H9 (cell line): ENCODE measurements around the gene FTO. TPM values are rescaled to one million over a fixed set of nuclear protein-coding genes. Genes with fewer than 3 reads are reported as not detected.

Experiments
- DNase-seq: peaks from one replicate; pipeline ENCODE4 v3.0.0-alpha.2; 2017
- H2AFZ ChIP-seq: one replicate; pipeline ENCODE4 v1.6.1; 2013; ENCODE audit warnings: mild to moderate bottlenecking, low read length, control low read depth, moderate library complexity
- H2AK5ac ChIP-seq: 2 replicates; pipeline ENCODE4 v1.6.1; 2013; ENCODE audit warnings: low read length, control low read depth, mixed read lengths; ENCODE audit not compliant: insufficient read length
- H2BK120ac ChIP-seq: one replicate; pipeline ENCODE4 v1.6.1; 2013; ENCODE audit warnings: low read depth, mild to moderate bottlenecking, low read length, control low read depth, inconsistent platforms; ENCODE audit not compliant: poor library complexity, severe bottlenecking
- H2BK12ac ChIP-seq: 2 replicates; pipeline ENCODE4 v1.6.1; 2013; ENCODE audit warnings: low read length, control low read depth, mixed read lengths, low read depth; ENCODE audit not compliant: insufficient read length
- H2BK15ac ChIP-seq: 2 replicates; pipeline ENCODE4 v1.6.1; 2013; ENCODE audit warnings: low read depth, low read length, control low read depth
- H2BK20ac ChIP-seq: one replicate; pipeline ENCODE4 v1.6.1; 2013; ENCODE audit warnings: low read depth, mild to moderate bottlenecking, low read length, control low read depth, inconsistent platforms; ENCODE audit not compliant: poor library complexity, severe bottlenecking
- H2BK5ac ChIP-seq: 2 replicates; pipeline ENCODE4 v1.6.1; 2013; ENCODE audit warnings: low read length, control low read depth, mixed read lengths; ENCODE audit not compliant: insufficient read length
- H3K14ac ChIP-seq: 2 replicates; pipeline ENCODE4 v1.6.1; 2013; ENCODE audit warnings: low read length, control low read depth; ENCODE audit not compliant: insufficient read depth
- H3K18ac ChIP-seq: 2 replicates; pipeline ENCODE4 v1.6.1; 2013; ENCODE audit warnings: low read depth, mild to moderate bottlenecking, mixed read lengths, low read length, control low read depth; ENCODE audit not compliant: insufficient read length
- H3K23ac ChIP-seq: 2 replicates; pipeline ENCODE4 v1.6.1; 2013; ENCODE audit warnings: low read length, control low read depth, mixed read lengths, low read depth; ENCODE audit not compliant: insufficient read length
- H3K23me2 ChIP-seq: 2 replicates; pipeline ENCODE4 v1.6.1; 2013; ENCODE audit warnings: low read depth, mild to moderate bottlenecking, mixed read lengths, low read length, control low read depth; ENCODE audit not compliant: insufficient read length, poor library complexity, severe bottlenecking
- H3K27ac ChIP-seq: 2 replicates; pipeline ENCODE4 v1.5.1; 2013; ENCODE audit warnings: low read length, control low read depth, mixed read lengths, low read depth; ENCODE audit not compliant: insufficient read length
- H3K27me3 ChIP-seq: 2 replicates; pipeline ENCODE4 v1.6.1; 2013; ENCODE audit warnings: low read length, control low read depth, inconsistent platforms; ENCODE audit not compliant: insufficient read depth
- H3K4ac ChIP-seq: 2 replicates; pipeline ENCODE4 v1.6.1; 2013; ENCODE audit warnings: low read depth, mild to moderate bottlenecking, control low read depth, inconsistent platforms, low read length, moderate library complexity
- H3K4me1 ChIP-seq: 2 replicates; pipeline ENCODE4 v1.6.1; 2013; ENCODE audit warnings: low read length, control low read depth, inconsistent platforms; ENCODE audit not compliant: insufficient read depth
- H3K4me2 ChIP-seq: 2 replicates; pipeline ENCODE4 v1.6.1; 2013; ENCODE audit warnings: low read length, control low read depth, mixed read lengths; ENCODE audit not compliant: insufficient read length, insufficient read depth
- H3K56ac ChIP-seq: 2 replicates; pipeline ENCODE4 v1.6.1; 2013; ENCODE audit warnings: low read depth, mild to moderate bottlenecking, mixed read lengths, low read length, control low read depth; ENCODE audit not compliant: insufficient read length
- H3K79me1 ChIP-seq: 2 replicates; pipeline ENCODE4 v1.6.1; 2013; ENCODE audit warnings: low read depth, mild to moderate bottlenecking, moderate library complexity, low read length, control low read depth, inconsistent platforms; ENCODE audit not compliant: insufficient read depth, poor library complexity, severe bottlenecking
- H3K79me2 ChIP-seq: 2 replicates; pipeline ENCODE4 v1.6.1; 2013; ENCODE audit warnings: low read length, control low read depth, inconsistent platforms; ENCODE audit not compliant: insufficient read depth
- H3K9ac ChIP-seq: 2 replicates; pipeline ENCODE4 v1.6.1; 2013; ENCODE audit warnings: low read length, control low read depth, mixed read lengths; ENCODE audit not compliant: insufficient read length; ENCODE audit errors: extremely low read depth
- H3K9me3 ChIP-seq: one replicate; pipeline ENCODE4 v1.6.1; 2013; ENCODE audit warnings: low read depth, low read length, inconsistent platforms; ENCODE audit not compliant: control insufficient read depth
- H3T11ph ChIP-seq: one replicate; pipeline ENCODE4 v1.6.1; 2013; ENCODE audit warnings: mild to moderate bottlenecking, low read length, control low read depth, inconsistent platforms
- H4K20me1 ChIP-seq: one replicate; pipeline ENCODE4 v1.6.1; 2013; ENCODE audit not compliant: control insufficient read depth, insufficient read length, insufficient read depth
- H4K5ac ChIP-seq: 2 replicates; pipeline ENCODE4 v1.6.1; 2013; ENCODE audit warnings: low read depth, mild to moderate bottlenecking, mixed read lengths, low read length, control low read depth; ENCODE audit not compliant: insufficient read length
- H4K8ac ChIP-seq: replicated peaks from 2 replicates; pipeline ENCODE4 v1.6.1; 2013; ENCODE audit warnings: low read length, control low read depth, mixed read lengths, low read depth; ENCODE audit not compliant: insufficient read length
- H4K91ac ChIP-seq: 2 replicates; pipeline ENCODE4 v1.6.1; 2013; ENCODE audit warnings: low read depth, mild to moderate bottlenecking, moderate library complexity, mixed read lengths, low read length, control low read depth; ENCODE audit not compliant: insufficient read length
- H3K27ac Mint-ChIP-seq, 3 experiments: 2 replicates in 2 of 3; 3 replicates in 1 of 3; pipeline ENCODE4 v1.8.0; 2020 to 2021; ENCODE audit warnings: mixed read lengths in 3 of 3, mild to moderate bottlenecking in 1 of 3, moderate library complexity in 1 of 3
- H3K27me3 Mint-ChIP-seq: 2 replicates; pipeline ENCODE4 v1.8.0; 2021; ENCODE audit warnings: low read depth, mild to moderate bottlenecking, moderate library complexity, mixed read lengths
- H3K36me3 Mint-ChIP-seq, 3 experiments: 2 replicates in 2 of 3; 3 replicates in 1 of 3; pipeline ENCODE4 v1.8.0; 2020 to 2021; ENCODE audit warnings: low read depth in 3 of 3, mixed read lengths in 3 of 3; ENCODE audit not compliant: insufficient read depth in 1 of 3
- H3K4me1 Mint-ChIP-seq, 2 experiments: 2 replicates each; pipeline ENCODE4 v1.8.0; 2020; ENCODE audit warnings: mixed read lengths in 2 of 2
- H3K4me3 Mint-ChIP-seq, 2 experiments: 2 replicates in 1 of 2; 3 replicates in 1 of 2; pipeline ENCODE4 v1.8.0; 2020 to 2021; ENCODE audit warnings: mild to moderate bottlenecking in 2 of 2, mixed read lengths in 2 of 2, moderate library complexity in 1 of 2
- H3K9me3 Mint-ChIP-seq, 2 experiments: 2 replicates in 1 of 2; 3 replicates in 1 of 2; pipeline ENCODE4 v1.8.0; 2020; ENCODE audit warnings: mild to moderate bottlenecking in 2 of 2, mixed read lengths in 2 of 2, moderate library complexity in 1 of 2
- CTCF ChIP-seq: fragments of 200-600 bp; sonication (generic); conservative IDR thresholded peaks from 3 replicates; pipeline ENCODE4 v1.8.0; 2021; ENCODE audit warnings: antibody characterized with exemption, mild to moderate bottlenecking
- WGBS: extraction: QIAGEN DNeasy Blood & Tissue Kit; methylation state at CpG from one replicate; pipeline ENCODE4 v1.1.7; 2013; ENCODE audit warnings: missing lambda C conversion rate, low lambda C conversion rate, mixed read lengths; ENCODE audit not compliant: insufficient read length; ENCODE audit errors: extremely low coverage; 5-methylcytosine and 5-hydroxymethylcytosine counted together
- total RNA-seq: library from RNA; stranded (reverse); gene quantifications from 2 replicates; pipeline ENCODE4 v1.2.1, GENCODE V29; 2021

The FTO gene
- total RNA-seq, 1 experiment from 2014 or later, result 67.9 TPM

GRCh38 chr16:53914736-53915135 is 210.8 kb downstream of the FTO start:
- H2AFZ ChIP-seq, result no peak overlapping the region
- H3K4me1 ChIP-seq, result peaks cover 4% of the 10 kb centered on the region; the same call in 1 of the 2 replicates
- no peak overlapping the region for H4K8ac ChIP-seq
- no peak overlapping the region for H4K5ac ChIP-seq
- Mint-ChIP-seq H3K9me3 (no peaks in the 10 kb centered on the region), H3K27ac (no peak overlapping the region), H3K4me3 (no peak overlapping the region), H3K36me3 (no peaks in the 10 kb centered on the region), H3K4me1 (peaks cover 23 to 31% of the 10 kb centered on the region in 2 experiments), H3K27me3 (no peaks in the 10 kb centered on the region)
- H3K9ac ChIP-seq, result no peak overlapping the region
- H2BK5ac ChIP-seq, result no peak overlapping the region
- no peak overlapping the region for H3T11ph ChIP-seq
- H3K14ac ChIP-seq, result no peak overlapping the region
- H3K27me3 ChIP-seq, result no peaks in the 10 kb centered on the region
- H2BK20ac ChIP-seq, result no peak overlapping the region
- no peak for DNase-seq
- H3K79me2 ChIP-seq, result no peaks in the 10 kb centered on the region
- no CpG with 5 or more reads among the region's 3 CpGs for WGBS
- no peaks in the 10 kb centered on the region for H3K79me1 ChIP-seq
- H3K9me3 ChIP-seq, result no peaks in the 10 kb centered on the region
- H3K4ac ChIP-seq, result no peak overlapping the region
- no peaks in the 10 kb centered on the region for H4K20me1 ChIP-seq
- H2BK12ac ChIP-seq, result no peak overlapping the region
- no peak overlapping the region for H4K91ac ChIP-seq
- no peak overlapping the region for H3K23ac ChIP-seq
- no peaks in the 10 kb centered on the region for H3K23me2 ChIP-seq
- no peak overlapping the region for H3K27ac ChIP-seq
- no peak overlapping the region for H2BK15ac ChIP-seq
- TF ChIP-seq CTCF, result no peak
- no peak overlapping the region for H3K56ac ChIP-seq
- H3K4me2 ChIP-seq, result no peak overlapping the region
- no peak overlapping the region for H2AK5ac ChIP-seq
- H3K18ac ChIP-seq, result no peak overlapping the region
- H2BK120ac ChIP-seq, result no peak overlapping the region
